Testis (tissue), 2 donors: Measurements from ENCODE around the gene SDHAF4.

Experiments
- CTCF ChIP-seq, 3 experiments: fragments of 450-650 bp in 2 of 3; fragments of 200-600 bp in 1 of 3; sonication (generic) in 1 of 3; IDR thresholded peaks; one replicate each; pipeline ENCODE4 v1.5.1; 2016 to 2019; ENCODE audit warnings: antibody characterized with exemption in 3 of 3, mild to moderate bottlenecking in 2 of 3, moderate library complexity in 1 of 3
- POLR2A ChIP-seq: fragments of 450-650 bp; IDR thresholded peaks from one replicate; pipeline ENCODE4 v1.6.1; 2017; ENCODE audit warnings: antibody characterized with exemption, mild to moderate bottlenecking, moderate library complexity

GRCh38 chr6:70586114-70586513 lies 19.4 kb downstream of the SDHAF4 start:
- TF ChIP-seq CTCF (IDR thresholded peaks at IDR 0.05): no peak
- no peak for TF ChIP-seq POLR2A
